Neural progenitor cell (in vitro differentiated cells): Measurements from ENCODE around the gene BMPR1B. TPM values are rescaled to one million over a fixed set of nuclear protein-coding genes. Genes with fewer than 3 reads are reported as not detected.
A peak's percentile ranks its signal among the peaks of the same experiment; 100 is the strongest.

Experiments
- DNase-seq: peaks from one replicate; pipeline ENCODE4 v3.0.0-alpha.2; 2016; ENCODE audit warnings: low spot score
- H2AFZ ChIP-seq: fragments of 200-600 bp; sonication (generic); replicated peaks from 2 replicates; pipeline ENCODE4 v1.6.1; 2016; ENCODE audit warnings: antibody characterized with exemption
- H3F3A ChIP-seq: fragments of 200-600 bp; sonication (generic); 2 replicates; pipeline ENCODE4 v1.6.1; 2016; ENCODE audit warnings: antibody characterized with exemption, low read depth
- H3K27ac ChIP-seq: fragments of 200-600 bp; sonication (generic); 2 replicates; pipeline ENCODE4 v1.5.1; 2016; ENCODE audit warnings: mild to moderate bottlenecking
- H3K27me3 ChIP-seq: fragments of 200-600 bp; sonication (generic); 2 replicates; pipeline ENCODE4 v1.6.1; 2016; ENCODE audit warnings: mild to moderate bottlenecking, moderate library complexity
- H3K36me3 ChIP-seq: fragments of 200-600 bp; sonication (generic); 2 replicates; pipeline ENCODE4 v1.5.1; 2016
- H3K4me1 ChIP-seq: fragments of 200-600 bp; sonication (generic); 2 replicates; pipeline ENCODE4 v1.6.1; 2016; ENCODE audit warnings: mixed run types
- H3K4me2 ChIP-seq: fragments of 200-600 bp; sonication (generic); 2 replicates; pipeline ENCODE4 v1.6.1; 2016
- H3K4me3 ChIP-seq: fragments of 200-600 bp; sonication (generic); 2 replicates; pipeline ENCODE4 v1.5.1; 2016
- H3K79me2 ChIP-seq: fragments of 200-600 bp; sonication (generic); 2 replicates; pipeline ENCODE4 v1.6.1; 2016; ENCODE audit warnings: low read depth
- H3K9ac ChIP-seq: fragments of 200-600 bp; sonication (generic); 2 replicates; pipeline ENCODE4 v1.6.1; 2016
- H3K9me3 ChIP-seq: fragments of 200-600 bp; sonication (generic); 2 replicates; pipeline ENCODE4 v1.5.1; 2016; ENCODE audit warnings: low read depth
- H4K20me1 ChIP-seq: fragments of 200-600 bp; sonication (generic); 2 replicates; pipeline ENCODE4 v1.6.1; 2016; ENCODE audit warnings: low read depth
- H3K27ac Mint-ChIP-seq: 3 replicates; pipeline ENCODE4 v1.8.0; 2021; ENCODE audit warnings: mixed read lengths
- H3K27me3 Mint-ChIP-seq: 2 replicates; pipeline ENCODE4 v1.8.0; 2022; ENCODE audit warnings: low read depth, mild to moderate bottlenecking, inconsistent platforms, moderate library complexity, mixed read lengths; ENCODE audit not compliant: insufficient read depth
- H3K36me3 Mint-ChIP-seq: 3 replicates; pipeline ENCODE4 v1.8.0; 2021; ENCODE audit warnings: mixed read lengths
- H3K4me1 Mint-ChIP-seq: 3 replicates; pipeline ENCODE4 v1.8.0; 2021; ENCODE audit warnings: mixed read lengths
- H3K4me3 Mint-ChIP-seq: 3 replicates; pipeline ENCODE4 v1.8.0; 2021; ENCODE audit warnings: mild to moderate bottlenecking, moderate library complexity, mixed read lengths
- H3K9me3 Mint-ChIP-seq: 3 replicates; pipeline ENCODE4 v1.8.0; 2020; ENCODE audit warnings: mixed read lengths
- EZH2 ChIP-seq: fragments of 200-600 bp; sonication (generic); IDR thresholded peaks from 2 replicates; pipeline ENCODE4 v1.6.1; 2017; ENCODE audit warnings: antibody characterized with exemption, mild to moderate bottlenecking, moderate library complexity
- EZH2phosphoT487 ChIP-seq: fragments of 200-600 bp; sonication (generic); IDR thresholded peaks from 2 replicates; pipeline ENCODE4 v1.6.1; 2017; ENCODE audit warnings: antibody characterized with exemption
- total RNA-seq: library from RNA; depleted of rRNA; stranded (reverse); fragments of >200 nt; gene quantifications from 2 replicates; pipeline ENCODE4 v1.2.3, GENCODE V29; 2015; ENCODE audit warnings: low replicate concordance
- TF ChIP-seq, protein P1 (sequence below): fragments of 200-600 bp; sonication (generic); IDR thresholded peaks from 2 replicates; pipeline ENCODE4 v1.5.1; 2017; ENCODE audit warnings: antibody characterized with exemption, mild to moderate bottlenecking

BMPR1B gene
- total RNA-seq, 1 donor from 2014 or later, result 2.7 TPM

DNA sequence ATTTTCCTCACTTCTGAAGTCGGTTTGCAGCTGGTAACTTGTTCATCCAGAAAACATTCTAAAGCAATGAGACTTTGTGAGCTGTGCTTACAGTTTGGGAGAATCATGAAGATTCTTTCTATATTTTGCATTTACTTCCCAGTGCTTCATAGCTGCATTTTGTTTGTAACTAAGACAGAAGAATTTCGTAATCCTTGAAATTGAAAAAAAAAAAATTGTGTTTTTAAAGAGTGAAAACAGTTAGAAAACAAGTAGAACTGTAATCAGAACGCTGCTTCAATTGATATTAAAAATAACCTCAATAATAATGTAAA, 398.7 kb downstream of the BMPR1B start:
- TF ChIP-seq, protein P1, sequence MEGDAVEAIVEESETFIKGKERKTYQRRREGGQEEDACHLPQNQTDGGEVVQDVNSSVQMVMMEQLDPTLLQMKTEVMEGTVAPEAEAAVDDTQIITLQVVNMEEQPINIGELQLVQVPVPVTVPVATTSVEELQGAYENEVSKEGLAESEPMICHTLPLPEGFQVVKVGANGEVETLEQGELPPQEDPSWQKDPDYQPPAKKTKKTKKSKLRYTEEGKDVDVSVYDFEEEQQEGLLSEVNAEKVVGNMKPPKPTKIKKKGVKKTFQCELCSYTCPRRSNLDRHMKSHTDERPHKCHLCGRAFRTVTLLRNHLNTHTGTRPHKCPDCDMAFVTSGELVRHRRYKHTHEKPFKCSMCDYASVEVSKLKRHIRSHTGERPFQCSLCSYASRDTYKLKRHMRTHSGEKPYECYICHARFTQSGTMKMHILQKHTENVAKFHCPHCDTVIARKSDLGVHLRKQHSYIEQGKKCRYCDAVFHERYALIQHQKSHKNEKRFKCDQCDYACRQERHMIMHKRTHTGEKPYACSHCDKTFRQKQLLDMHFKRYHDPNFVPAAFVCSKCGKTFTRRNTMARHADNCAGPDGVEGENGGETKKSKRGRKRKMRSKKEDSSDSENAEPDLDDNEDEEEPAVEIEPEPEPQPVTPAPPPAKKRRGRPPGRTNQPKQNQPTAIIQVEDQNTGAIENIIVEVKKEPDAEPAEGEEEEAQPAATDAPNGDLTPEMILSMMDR, result no peak
- TF ChIP-seq EZH2 (no peak), EZH2phosphoT487 (no peak)
- H3K27ac Mint-ChIP-seq, result no peak overlapping the region

DNA sequence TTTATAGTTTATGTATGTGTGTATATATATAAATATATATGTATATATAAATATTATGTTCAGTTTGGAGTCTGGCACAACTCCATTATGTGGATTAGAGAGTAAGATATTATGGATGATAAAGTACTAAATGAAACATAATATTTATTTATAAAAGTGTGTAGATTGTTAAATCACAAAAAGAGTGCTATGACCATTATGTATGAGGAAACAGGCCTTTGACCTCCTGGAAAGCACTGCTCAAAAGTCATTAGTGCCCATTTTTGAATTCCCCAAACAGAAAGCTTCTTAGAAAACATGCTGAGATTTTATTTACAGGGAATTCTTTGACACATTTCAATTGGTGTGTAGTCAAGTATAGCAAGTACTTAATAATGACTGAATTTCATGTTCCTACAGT, 399.8 kb downstream of the BMPR1B start:
- Histone ChIP-seq H3K4me2 (no peak overlapping the region), H3K27me3 (no peaks in the 10 kb centered on the region), H3K27ac (no peak overlapping the region), H3K4me3 (no peak overlapping the region), H4K20me1 (no peaks in the 10 kb centered on the region), H3K36me3 (no peaks in the 10 kb centered on the region), H3K9me3 (no peaks in the 10 kb centered on the region), H3K9ac (no peak overlapping the region), H3K79me2 (no peaks in the 10 kb centered on the region), H3K4me1 (peaks cover 7% of the 10 kb centered on the region), H3F3A (no peaks in the 10 kb centered on the region), H2AFZ (no peak overlapping the region)
- H3K27me3 Mint-ChIP-seq, result peaks cover 4% of the 10 kb centered on the region
- peaks cover 20% of the 10 kb centered on the region for H3K36me3 Mint-ChIP-seq
- no peak overlapping the region for H3K4me3 Mint-ChIP-seq
- peaks cover 58% of the 10 kb centered on the region for H3K4me1 Mint-ChIP-seq
- no peaks in the 10 kb centered on the region for H3K9me3 Mint-ChIP-seq
- H3K27ac Mint-ChIP-seq, result peak overlapping the region; percentile 67
- TF ChIP-seq EZH2 (no peak), EZH2phosphoT487 (no peak)
- TF ChIP-seq, protein P1, result no peak
- no peak for DNase-seq

More for the DNA sequence above, 398.7 kb downstream of the BMPR1B start:
- Histone ChIP-seq H3K4me3 (no peak overlapping the region), H3F3A (no peaks in the 10 kb centered on the region), H2AFZ (no peak overlapping the region), H4K20me1 (no peaks in the 10 kb centered on the region), H3K4me1 (peaks cover 5% of the 10 kb centered on the region), H3K79me2 (no peaks in the 10 kb centered on the region), H3K27me3 (no peaks in the 10 kb centered on the region), H3K36me3 (no peaks in the 10 kb centered on the region), H3K9me3 (no peaks in the 10 kb centered on the region), H3K27ac (no peak overlapping the region), H3K9ac (no peak overlapping the region), H3K4me2 (no peak overlapping the region)
- no peak for DNase-seq
- Mint-ChIP-seq H3K9me3 (no peaks in the 10 kb centered on the region), H3K4me1 (peaks cover 52% of the 10 kb centered on the region), H3K36me3 (peaks cover 20% of the 10 kb centered on the region), H3K27me3 (peaks cover 4% of the 10 kb centered on the region), H3K4me3 (no peak overlapping the region)

DNA sequence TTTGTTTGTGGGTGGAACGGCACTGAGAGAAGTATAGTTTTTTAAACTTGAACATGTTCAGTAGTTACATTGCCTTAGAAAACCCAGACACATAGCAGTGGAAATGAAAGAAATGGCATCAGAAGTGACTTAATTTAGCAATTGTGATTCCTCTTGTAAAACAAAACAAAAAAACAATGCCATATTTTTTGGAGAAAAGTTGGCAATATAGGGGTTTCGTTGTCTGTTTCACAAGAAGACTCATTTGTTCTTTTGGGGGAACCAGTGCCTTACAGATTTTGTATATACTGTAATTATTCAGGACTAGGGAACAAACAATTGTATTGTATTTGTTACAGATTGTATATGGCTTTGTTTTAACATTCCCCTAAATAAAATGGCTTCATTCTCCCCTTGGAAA, 400.3 kb downstream of the BMPR1B start:
- H3K9ac ChIP-seq, result no peak overlapping the region
- H3F3A ChIP-seq, result no peaks in the 10 kb centered on the region
- peaks cover 4% of the 10 kb centered on the region for H3K27me3 Mint-ChIP-seq
- peaks cover 7% of the 10 kb centered on the region for H3K4me1 ChIP-seq
- peaks cover 24% of the 10 kb centered on the region for H3K36me3 Mint-ChIP-seq
- DNase-seq, result no peak
- no peaks in the 10 kb centered on the region for H3K79me2 ChIP-seq
- H3K9me3 Mint-ChIP-seq, result no peaks in the 10 kb centered on the region
- H3K36me3 ChIP-seq, result no peaks in the 10 kb centered on the region
- H3K27ac Mint-ChIP-seq, result peak overlapping the region; percentile 67
- no peak overlapping the region for H3K27ac ChIP-seq
- no peak overlapping the region for H3K4me2 ChIP-seq
- no peak overlapping the region for H2AFZ ChIP-seq
- H3K9me3 ChIP-seq, result no peaks in the 10 kb centered on the region
- H3K4me3 Mint-ChIP-seq, result no peak overlapping the region
- TF ChIP-seq EZH2 (no peak), EZH2phosphoT487 (no peak)
- TF ChIP-seq, protein P1, result no peak
- no peak overlapping the region for H3K4me3 ChIP-seq
- H4K20me1 ChIP-seq, result no peaks in the 10 kb centered on the region
- peaks cover 58% of the 10 kb centered on the region for H3K4me1 Mint-ChIP-seq
- no peaks in the 10 kb centered on the region for H3K27me3 ChIP-seq

DNA sequence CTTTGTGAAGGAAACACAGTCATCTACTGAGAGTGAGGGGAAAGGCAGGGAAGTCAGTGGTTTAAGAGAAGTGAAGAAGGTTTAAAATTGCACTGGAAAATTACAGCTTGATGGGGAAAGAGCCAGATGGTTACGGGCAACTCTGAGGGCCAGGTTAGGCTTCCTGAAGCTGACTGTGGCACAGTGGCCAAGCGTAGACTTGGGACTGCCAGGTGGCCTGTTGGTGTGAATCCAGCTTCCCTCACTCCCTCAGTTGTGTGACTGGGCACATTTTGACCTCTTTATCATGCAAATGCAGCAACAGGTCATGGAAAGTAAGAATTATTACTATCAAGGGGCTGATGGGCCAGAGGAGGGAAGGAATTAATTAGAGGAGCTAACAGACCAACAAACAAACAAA, 400.9 kb downstream of the BMPR1B start:
- H3K27ac ChIP-seq, result no peak overlapping the region
- H3K9ac ChIP-seq, result no peak overlapping the region
- no peaks in the 10 kb centered on the region for H3F3A ChIP-seq
- Mint-ChIP-seq H3K4me3 (no peak overlapping the region), H3K27me3 (peaks cover 4% of the 10 kb centered on the region), H3K36me3 (peaks cover 30% of the 10 kb centered on the region), H3K27ac (peak overlapping the region; percentile 39), H3K4me1 (peaks cover 58% of the 10 kb centered on the region), H3K9me3 (no peaks in the 10 kb centered on the region)
- TF ChIP-seq, protein P1, result no peak
- no peak for TF ChIP-seq EZH2phosphoT487
- no peak for TF ChIP-seq EZH2
- no peaks in the 10 kb centered on the region for H3K9me3 ChIP-seq
- DNase-seq, result no peak
- H4K20me1 ChIP-seq, result no peaks in the 10 kb centered on the region
- peaks cover 7% of the 10 kb centered on the region for H3K4me1 ChIP-seq
- H3K4me3 ChIP-seq, result no peak overlapping the region
- no peak overlapping the region for H2AFZ ChIP-seq
- no peaks in the 10 kb centered on the region for H3K27me3 ChIP-seq
- H3K36me3 ChIP-seq, result no peaks in the 10 kb centered on the region
- no peaks in the 10 kb centered on the region for H3K79me2 ChIP-seq
- H3K4me2 ChIP-seq, result no peak overlapping the region
